SU-DHL-6 (cell line): ENCODE results near the gene PHACTR1.

Experiments
- CTCF ChIP-seq: fragments of 200-600 bp; sonication (generic); IDR thresholded peaks from one replicate; pipeline ENCODE4 v1.5.1; 2017; ENCODE audit warnings: antibody characterized with exemption, mild to moderate bottlenecking, low read length, moderate library complexity; ENCODE audit not compliant: insufficient read depth, poor library complexity, severe bottlenecking
- EZH2phosphoT487 ChIP-seq: fragments of 200-600 bp; sonication (generic), shearing (Covaris generic); conservative IDR thresholded peaks from 2 replicates; pipeline ENCODE4 v1.6.1; 2018; ENCODE audit warnings: mild to moderate bottlenecking, antibody characterized with exemption, low read length, moderate library complexity, mixed read lengths

GRCh38 chr6:12776291-12776690 lies 59.7 kb downstream of the PHACTR1 start:
- no peak for TF ChIP-seq CTCF
- TF ChIP-seq EZH2phosphoT487 = no peak
